Measurements from ENCODE around the gene CCDC121. TPM values are rescaled to one million over a fixed set of nuclear protein-coding genes. Genes with fewer than 3 reads are reported as not detected.

The CCDC121 gene
- total RNA-seq, 4 donors from 2014 or later, result 2.7 to 6.2 (median 5.2) TPM

DNA sequence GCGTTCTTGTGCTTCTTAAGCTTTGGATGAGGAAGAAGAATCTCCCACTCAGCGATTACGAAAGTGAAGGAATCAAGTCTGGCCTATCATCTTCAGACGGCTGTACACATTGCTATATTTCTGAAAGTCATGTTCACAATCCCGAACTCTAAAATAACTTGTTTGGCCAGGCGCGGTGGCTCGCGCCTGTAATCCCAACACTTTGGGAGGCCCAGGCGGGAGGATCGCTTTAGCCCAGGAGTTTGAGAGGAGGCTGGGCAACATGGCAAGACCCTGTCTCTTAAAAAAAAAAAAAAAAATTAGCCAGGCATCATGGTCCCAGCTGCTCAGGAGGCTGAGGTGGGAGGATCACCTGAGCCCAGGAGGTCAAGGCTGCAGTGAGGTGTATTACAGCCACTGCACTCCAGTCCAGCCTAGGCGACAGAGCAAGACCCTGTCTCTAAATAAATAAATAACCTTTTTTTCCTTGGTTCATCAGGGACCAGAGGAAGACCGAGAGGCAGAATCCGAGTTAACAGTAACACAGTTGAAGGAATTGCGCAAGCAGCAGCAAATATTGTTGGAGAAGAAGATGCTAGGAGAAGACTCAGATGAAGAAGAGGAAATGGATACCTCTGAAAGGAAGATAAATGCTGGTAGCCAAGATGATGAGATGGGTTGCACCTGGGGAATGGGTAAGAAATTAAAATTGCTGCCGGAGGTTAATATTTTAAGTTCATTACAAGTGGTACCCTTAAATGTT lies 36.0 kb upstream of the CCDC121 start:
- H3K36me3 ChIP-seq, result peaks cover 26 to 62% (median 52%) of the 10 kb centered on the region in 4 donors
- peak overlapping the region in 1 of 4 donors; percentile 77 for H3K27ac ChIP-seq (replicated peaks in 1 of 4)
- no peak for DNase-seq (ENCODE audit: extremely low spot score)
- no peak for TF ChIP-seq POLR2AphosphoS5 (IDR thresholded peaks at IDR 0.05)
- TF ChIP-seq EP300 (IDR thresholded peaks at IDR 0.05), result no peak
- TF ChIP-seq POLR2A (IDR thresholded peaks at IDR 0.05; ENCODE audit: low read depth), result no peak
- TF ChIP-seq, protein P1, sequence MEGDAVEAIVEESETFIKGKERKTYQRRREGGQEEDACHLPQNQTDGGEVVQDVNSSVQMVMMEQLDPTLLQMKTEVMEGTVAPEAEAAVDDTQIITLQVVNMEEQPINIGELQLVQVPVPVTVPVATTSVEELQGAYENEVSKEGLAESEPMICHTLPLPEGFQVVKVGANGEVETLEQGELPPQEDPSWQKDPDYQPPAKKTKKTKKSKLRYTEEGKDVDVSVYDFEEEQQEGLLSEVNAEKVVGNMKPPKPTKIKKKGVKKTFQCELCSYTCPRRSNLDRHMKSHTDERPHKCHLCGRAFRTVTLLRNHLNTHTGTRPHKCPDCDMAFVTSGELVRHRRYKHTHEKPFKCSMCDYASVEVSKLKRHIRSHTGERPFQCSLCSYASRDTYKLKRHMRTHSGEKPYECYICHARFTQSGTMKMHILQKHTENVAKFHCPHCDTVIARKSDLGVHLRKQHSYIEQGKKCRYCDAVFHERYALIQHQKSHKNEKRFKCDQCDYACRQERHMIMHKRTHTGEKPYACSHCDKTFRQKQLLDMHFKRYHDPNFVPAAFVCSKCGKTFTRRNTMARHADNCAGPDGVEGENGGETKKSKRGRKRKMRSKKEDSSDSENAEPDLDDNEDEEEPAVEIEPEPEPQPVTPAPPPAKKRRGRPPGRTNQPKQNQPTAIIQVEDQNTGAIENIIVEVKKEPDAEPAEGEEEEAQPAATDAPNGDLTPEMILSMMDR (IDR thresholded peaks at IDR 0.05), result no peak
- intact Hi-C loops (cut with DNase I), result no loop called here
- WGBS, result 88% methylated on average over 16 of the region's 16 CpGs
- H3K9me3 ChIP-seq, result no peaks in the 10 kb centered on the region
- H3K4me1 ChIP-seq, result peaks cover 27 to 41% (median 35%) of the 10 kb centered on the region in 4 donors
- H3K4me3 ChIP-seq, result peak overlapping the region; percentile 72 to 91 (median 88)
- no peaks in the 10 kb centered on the region for H3K27me3 ChIP-seq

DNA sequence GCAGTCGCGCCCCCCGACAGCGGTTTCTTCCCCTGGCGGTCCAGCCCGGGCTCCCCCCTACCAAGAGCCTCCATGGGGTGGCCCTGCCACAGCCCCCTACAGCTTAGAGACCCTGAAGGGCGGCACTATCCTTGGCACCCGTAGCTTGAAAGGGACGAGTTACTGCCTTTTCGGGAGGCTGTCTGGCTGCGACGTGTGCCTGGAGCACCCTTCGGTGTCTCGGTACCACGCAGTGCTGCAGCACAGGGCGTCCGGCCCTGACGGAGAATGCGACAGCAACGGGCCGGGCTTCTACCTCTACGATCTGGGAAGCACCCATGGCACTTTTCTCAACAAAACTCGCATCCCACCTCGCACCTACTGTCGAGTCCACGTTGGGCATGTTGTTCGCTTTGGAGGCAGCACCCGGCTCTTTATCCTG lies 35.4 kb upstream of the CCDC121 start:
- Histone ChIP-seq H3K27me3 (no peaks in the 10 kb centered on the region), H3K4me1 (peaks cover 27 to 47% (median 37%) of the 10 kb centered on the region in 4 donors), H3K36me3 (peaks cover 20 to 62% (median 50%) of the 10 kb centered on the region in 4 donors), H3K4me3 (peak overlapping the region; percentile 72 to 91 (median 88)), H3K27ac (replicated peaks in 1 of 4) (peak overlapping the region; percentile 77 to 89 (median 86)), H3K9me3 (no peaks in the 10 kb centered on the region)
- TF ChIP-seq EP300 (IDR thresholded peaks at IDR 0.05), result no peak
- TF ChIP-seq, protein P1 (IDR thresholded peaks at IDR 0.05), result no peak
- no peak for TF ChIP-seq POLR2A (IDR thresholded peaks at IDR 0.05; ENCODE audit: low read depth)
- no peak for TF ChIP-seq POLR2AphosphoS5 (IDR thresholded peaks at IDR 0.05)
- WGBS, result 7% methylated on average over 18 of the region's 28 CpGs
- DNase-seq (ENCODE audit: extremely low spot score), result no peak
- intact Hi-C loops (cut with DNase I), result no loop called here

DNA sequence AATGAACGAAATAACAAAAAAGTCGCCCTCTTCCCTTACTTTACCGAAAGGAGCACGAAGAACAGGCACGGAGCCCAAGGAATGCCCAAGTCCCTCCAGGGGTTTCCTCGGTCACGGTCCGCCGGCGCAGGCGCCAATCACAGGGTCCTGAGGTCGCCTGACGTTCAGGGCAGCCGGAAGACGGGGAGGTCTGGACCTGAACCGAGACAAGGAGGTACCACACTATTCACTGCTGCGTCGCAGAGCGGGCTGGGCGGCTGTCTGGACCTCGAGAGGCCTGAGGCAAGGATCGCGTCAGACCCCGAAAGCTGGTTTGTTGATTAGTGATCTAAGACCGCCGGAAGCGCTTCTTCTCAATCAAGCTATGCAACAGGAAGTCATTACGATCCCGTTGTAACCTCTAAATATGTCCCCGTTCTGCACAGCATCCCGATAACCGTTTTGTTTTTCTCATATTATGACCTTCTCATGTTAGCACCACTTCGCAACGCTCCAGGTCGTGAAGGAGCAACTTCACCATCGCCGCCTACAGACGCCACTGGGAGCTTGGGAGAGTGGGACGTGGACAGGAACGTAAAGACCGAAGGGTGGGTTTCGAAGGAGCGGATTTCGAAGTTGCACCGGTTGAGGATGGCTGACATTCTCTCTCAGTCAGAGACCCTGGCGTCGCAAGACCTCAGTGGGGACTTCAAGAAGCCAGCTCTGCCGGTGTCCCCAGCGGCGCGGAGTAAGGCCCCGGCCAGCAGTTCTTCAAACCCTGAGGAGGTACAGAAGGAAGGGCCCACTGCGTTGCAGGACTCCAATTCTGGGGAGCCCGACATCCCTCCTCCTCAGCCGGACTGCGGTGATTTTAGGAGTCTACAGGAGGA lies 34.7 kb upstream of the CCDC121 start, which contains the start of the genes SLC4A1AP and SUPT7L:
TSS of gene SLC4A1AP (plus strand) at position 605 of the 869 bp plus-strand sequence. CDS start at position 631, 26 bp downstream.
TSS of gene SUPT7L (minus strand) at position 330 of the 869 bp plus-strand sequence. CDS start 1,422 bp downstream, outside the sequence.
- peaks cover 19 to 59% (median 46%) of the 10 kb centered on the region in 4 donors for H3K36me3 ChIP-seq
- H3K4me1 ChIP-seq, result peaks cover 27 to 50% (median 39%) of the 10 kb centered on the region in 4 donors
- no peaks in the 10 kb centered on the region for H3K9me3 ChIP-seq
- peak; percentile 94 for DNase-seq (ENCODE audit: extremely low spot score)
- TF ChIP-seq POLR2A (IDR thresholded peaks at IDR 0.05; ENCODE audit: low read depth), result peak; percentile 30
- TF ChIP-seq, protein P1 (IDR thresholded peaks at IDR 0.05), result peak in 1 of 3 experiments; percentile 9
- TF ChIP-seq EP300 (IDR thresholded peaks at IDR 0.05), result no peak
- peak; percentile 73 to 74 for TF ChIP-seq POLR2AphosphoS5 (IDR thresholded peaks at IDR 0.05)
- peak within 1 kb of the TSS; percentile 72 to 91 (median 88) for H3K4me3 ChIP-seq
- H3K27ac ChIP-seq (replicated peaks in 1 of 4), result peak within 1 kb of the TSS; percentile 77 to 89 (median 86)
- intact Hi-C loops (cut with DNase I), result no loop called here
- 0% methylated on average over 45 of the region's 56 CpGs for WGBS
- no peaks in the 10 kb centered on the region for H3K27me3 ChIP-seq

DNA sequence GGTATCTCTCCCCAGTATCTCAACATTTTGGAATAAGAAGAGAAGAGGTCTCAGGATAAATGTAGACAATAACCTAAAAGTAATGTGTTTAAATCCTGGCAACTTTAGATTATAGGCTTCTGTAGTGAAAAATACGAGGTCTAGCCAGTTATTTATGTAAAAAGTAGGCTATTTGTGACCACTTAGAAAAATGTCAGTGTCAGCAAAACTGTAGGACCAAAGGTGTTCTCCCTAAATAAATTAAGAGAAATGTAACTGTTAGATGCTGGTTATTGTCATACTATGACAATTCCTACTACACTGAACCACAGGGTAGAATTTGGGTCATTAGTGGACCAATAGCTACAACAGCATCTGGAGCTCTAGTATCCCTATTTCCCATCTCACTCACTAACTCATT lies 32.6 kb upstream of the CCDC121 start:
- intact Hi-C loops (cut with DNase I), result no loop called here
- 90% methylated on average over 1 of the region's 1 CpG for WGBS
- H3K27ac ChIP-seq (replicated peaks in 1 of 4), result no peak overlapping the region
- H3K4me1 ChIP-seq, result peaks cover 27 to 50% (median 38%) of the 10 kb centered on the region in 4 donors
- H3K4me3 ChIP-seq, result no peak overlapping the region
- no peaks in the 10 kb centered on the region for H3K27me3 ChIP-seq
- peaks cover 23 to 60% (median 46%) of the 10 kb centered on the region in 4 donors for H3K36me3 ChIP-seq
- DNase-seq (ENCODE audit: extremely low spot score), result no peak
- no peaks in the 10 kb centered on the region for H3K9me3 ChIP-seq
- no peak for TF ChIP-seq POLR2AphosphoS5 (IDR thresholded peaks at IDR 0.05)
- no peak for TF ChIP-seq EP300 (IDR thresholded peaks at IDR 0.05)
- TF ChIP-seq, protein P1 (IDR thresholded peaks at IDR 0.05), result no peak
- TF ChIP-seq POLR2A (IDR thresholded peaks at IDR 0.05; ENCODE audit: low read depth), result no peak
